Activated gamma-delta T cell (primary cell): ENCODE data around the gene COL12A1.

ENCODE experiments used
- DNase-seq: peaks from one replicate; lab custom pipeline; 2025; lab: John Stamatoyannopoulos, UW

Gene COL12A1

GRCh38 chr6:75143191-75143590 lies 62.7 kb downstream of the COL12A1 start:
- no peak for DNase-seq

- DNase-seq, result no peak
Measured at GRCh38 chr6:75142721-75143120, 63.1 kb downstream of the COL12A1 start.

- DNase-seq, result no peak
Measured at GRCh38 chr6:75135876-75136275, 70.0 kb downstream of the COL12A1 start.

- no peak for DNase-seq
Measured at GRCh38 chr6:75135450-75135849, 70.4 kb downstream of the COL12A1 start.

GRCh38 chr6:75130784-75131183 lies 75.1 kb downstream of the COL12A1 start:
- DNase-seq, result no peak

GRCh38 chr6:75128878-75129570 lies 76.8 kb downstream of the COL12A1 start:
- no peak for DNase-seq

GRCh38 chr6:75126518-75126917 lies 79.3 kb downstream of the COL12A1 start:
- no peak for DNase-seq

- no peak for DNase-seq
Measured at GRCh38 chr6:75124983-75125382, 80.9 kb downstream of the COL12A1 start.

GRCh38 chr6:75124085-75124484 lies 81.8 kb downstream of the COL12A1 start:
- no peak for DNase-seq

GRCh38 chr6:75118925-75119515 lies 86.8 kb downstream of the COL12A1 start:
- no peak for DNase-seq

- no peak for DNase-seq
Measured at GRCh38 chr6:75117701-75118100, 88.2 kb downstream of the COL12A1 start.

GRCh38 chr6:75116946-75117345 lies 88.9 kb downstream of the COL12A1 start:
- DNase-seq, result no peak

- DNase-seq, result no peak
Measured at GRCh38 chr6:75115481-75115880, 90.4 kb downstream of the COL12A1 start.

- no peak for DNase-seq
Measured at GRCh38 chr6:75114806-75115205, 91.0 kb downstream of the COL12A1 start.

- no peak for DNase-seq
Measured at GRCh38 chr6:75114195-75114594, 91.7 kb downstream of the COL12A1 start.

GRCh38 chr6:75113446-75113845 lies 92.4 kb downstream of the COL12A1 start:
- no peak for DNase-seq

GRCh38 chr6:75109765-75110164 lies 96.1 kb downstream of the COL12A1 start:
- DNase-seq, result no peak

- DNase-seq, result no peak
Measured at GRCh38 chr6:75109022-75109421, 96.8 kb downstream of the COL12A1 start.

GRCh38 chr6:75108333-75108974 lies 97.4 kb downstream of the COL12A1 start:
- no peak for DNase-seq

GRCh38 chr6:75107913-75108312 lies 97.9 kb downstream of the COL12A1 start:
- DNase-seq, result no peak

GRCh38 chr6:75106426-75106825 lies 99.4 kb downstream of the COL12A1 start:
- DNase-seq, result no peak

- no peak for DNase-seq
Measured at GRCh38 chr6:75103431-75103830, 102.4 kb downstream of the COL12A1 start.

GRCh38 chr6:75102301-75102700 lies 103.6 kb downstream of the COL12A1 start:
- DNase-seq, result no peak
